ENCODE results near the gene ACOX3.

- TF ChIP-seq CTCF (IDR thresholded peaks at IDR 0.05) (no peak), POLR2A (IDR thresholded peaks at IDR 0.05) (no peak)
Observed at GRCh38 chr4:8377103-8378075, 63.1 kb downstream of the ACOX3 start.
